Neuronal stem cell (in vitro differentiated cells): ENCODE measurements around the gene TET3.

Source experiments
- DNase-seq: peaks from one replicate; pipeline ENCODE4 v3.0.0-alpha.2; 2013; ENCODE audit warnings: low spot score
- H2AFZ ChIP-seq: one replicate; pipeline ENCODE4 v1.6.1; 2013; ENCODE audit warnings: mild to moderate bottlenecking, low read length, inconsistent platforms
- H2AK5ac ChIP-seq: 2 replicates; pipeline ENCODE4 v1.6.1; 2013; ENCODE audit warnings: low read depth, mild to moderate bottlenecking, inconsistent platforms, low read length, moderate library complexity, mixed read lengths
- H2BK120ac ChIP-seq: 2 replicates; pipeline ENCODE4 v1.6.1; 2013; ENCODE audit warnings: low read depth, mild to moderate bottlenecking, inconsistent platforms, low read length, moderate library complexity, mixed read lengths
- H2BK12ac ChIP-seq: one replicate; pipeline ENCODE4 v1.6.1; 2013; ENCODE audit warnings: low read length, inconsistent platforms
- H2BK15ac ChIP-seq: 2 replicates; pipeline ENCODE4 v1.6.1; 2013; ENCODE audit warnings: mild to moderate bottlenecking, low read length, inconsistent platforms, mixed read lengths
- H2BK5ac ChIP-seq: one replicate; pipeline ENCODE4 v1.6.1; 2013; ENCODE audit warnings: inconsistent platforms, mild to moderate bottlenecking, low read length, moderate library complexity
- H3K14ac ChIP-seq: one replicate; pipeline ENCODE4 v1.6.1; 2013; ENCODE audit warnings: low read length, inconsistent platforms
- H3K18ac ChIP-seq: 2 replicates; pipeline ENCODE4 v1.6.1; 2013; ENCODE audit warnings: low read length, inconsistent platforms
- H3K23ac ChIP-seq: 2 replicates; pipeline ENCODE4 v1.6.1; 2013; ENCODE audit warnings: low read depth, mild to moderate bottlenecking, mixed read lengths, low read length, inconsistent platforms; ENCODE audit not compliant: poor library complexity
- H3K27ac ChIP-seq: replicated peaks from 3 replicates; pipeline ENCODE4 v1.5.1; 2013; ENCODE audit warnings: low read length, inconsistent platforms
- H3K27me3 ChIP-seq, 3 experiments: 2 replicates each; pipeline ENCODE4 v1.6.1; 2013; ENCODE audit warnings: low read length in 3 of 3, mild to moderate bottlenecking in 2 of 3, inconsistent platforms in 1 of 3, low read depth in 1 of 3, mixed read lengths in 1 of 3, moderate library complexity in 1 of 3; ENCODE audit not compliant: control insufficient read depth in 3 of 3, insufficient read depth in 3 of 3
- H3K36me3 ChIP-seq, 2 donors: replicated peaks in 1 of 2; 2 replicates each; pipeline ENCODE4 v1.6.1; 2013; ENCODE audit warnings: low read length in 2 of 2; ENCODE audit not compliant: control insufficient read depth in 2 of 2, insufficient read depth in 2 of 2
- H3K4ac ChIP-seq: 2 replicates; pipeline ENCODE4 v1.6.1; 2013; ENCODE audit warnings: inconsistent platforms, mild to moderate bottlenecking, low read length, moderate library complexity
- H3K4me1 ChIP-seq, 2 donors: 1 replicate in 1 of 2; 2 replicates in 1 of 2; pipeline ENCODE4 v1.6.1; 2013; ENCODE audit warnings: low read length in 2 of 2, low read depth in 1 of 2; ENCODE audit not compliant: control insufficient read depth in 2 of 2, insufficient read depth in 1 of 2
- H3K4me2 ChIP-seq: one replicate; pipeline ENCODE4 v1.6.1; 2013; ENCODE audit warnings: mild to moderate bottlenecking, low read length, inconsistent platforms; ENCODE audit not compliant: insufficient read depth, poor library complexity, severe bottlenecking
- H3K4me3 ChIP-seq, 2 donors: 2 replicates each; pipeline ENCODE4 v1.5.1; 2013; ENCODE audit warnings: low read length in 2 of 2, mild to moderate bottlenecking in 2 of 2, inconsistent platforms in 1 of 2, moderate library complexity in 1 of 2
- H3K79me1 ChIP-seq: one replicate; pipeline ENCODE4 v1.6.1; 2013; ENCODE audit warnings: low read depth, mild to moderate bottlenecking, inconsistent platforms, low read length, moderate library complexity
- H3K9ac ChIP-seq: one replicate; pipeline ENCODE4 v1.6.1; 2013; ENCODE audit warnings: mild to moderate bottlenecking, low read depth, low read length, inconsistent platforms; ENCODE audit not compliant: poor library complexity
- H3K9me3 ChIP-seq, 2 donors: replicated peaks in 1 of 2; 2 replicates each; pipeline versions ENCODE3 to v1.6.1; 2013; ENCODE audit warnings: low read length in 2 of 2, mild to moderate bottlenecking in 2 of 2, inconsistent platforms in 1 of 2, low read depth in 1 of 2, mixed read lengths in 1 of 2, moderate library complexity in 1 of 2; ENCODE audit not compliant: control insufficient read depth in 2 of 2, insufficient read depth in 1 of 2
- H4K8ac ChIP-seq: one replicate; pipeline ENCODE4 v1.6.1; 2013; ENCODE audit warnings: low read depth, mild to moderate bottlenecking, inconsistent platforms, low read length, moderate library complexity
- H4K91ac ChIP-seq: one replicate; pipeline ENCODE4 v1.6.1; 2013; ENCODE audit warnings: low read length, low read depth, mild to moderate bottlenecking, inconsistent platforms; ENCODE audit not compliant: poor library complexity
- WGBS, 2 donors: extraction: QIAGEN DNeasy Blood & Tissue Kit; methylation state at CpG; one replicate each; pipeline ENCODE4 v1.1.7; 2013; ENCODE audit warnings: missing lambda C conversion rate in 2 of 2, mixed read lengths in 1 of 2; ENCODE audit not compliant: insufficient read length in 2 of 2, insufficient replicate concordance in 1 of 2; ENCODE audit errors: extremely low coverage in 2 of 2; 5-methylcytosine and 5-hydroxymethylcytosine counted together

TET3 gene

DNA sequence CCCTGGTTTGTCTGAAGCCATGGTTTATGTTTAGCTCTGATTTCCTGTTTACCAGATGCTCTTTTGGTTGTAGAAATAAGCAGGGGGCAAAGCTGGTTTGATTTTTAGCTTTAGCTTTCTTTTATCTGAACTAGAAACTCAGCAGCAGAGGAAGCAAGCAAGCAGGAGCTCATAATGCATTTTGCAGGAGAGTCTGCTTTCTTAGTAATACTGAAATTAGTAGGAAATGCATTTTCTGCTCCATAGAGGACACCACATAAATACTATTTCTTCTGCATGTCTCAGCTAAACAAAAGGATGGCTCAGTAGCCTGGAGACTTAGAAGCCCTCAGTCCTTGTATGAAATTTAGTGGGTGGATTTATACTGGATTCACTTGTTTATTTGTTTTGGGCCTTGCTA is 34.9 kb upstream of the TET3 start:
- Histone ChIP-seq H4K8ac (no peak overlapping the region), H3K79me1 (no peaks in the 10 kb centered on the region), H3K36me3 (peaks cover 36 to 96% of the 10 kb centered on the region in 2 donors), H2BK15ac (no peak overlapping the region), H4K91ac (no peak overlapping the region), H3K9ac (no peak overlapping the region), H3K4me3 (no peak overlapping the region), H3K9me3 (no peaks in the 10 kb centered on the region), H3K18ac (no peak overlapping the region), H3K4ac (no peak overlapping the region), H3K27me3 (no peaks in the 10 kb centered on the region), H2BK5ac (no peak overlapping the region), H2BK12ac (no peak overlapping the region), H3K23ac (no peak overlapping the region), H3K4me1 (no peaks in the 10 kb centered on the region), H3K27ac (no peak overlapping the region), H2AFZ (no peak overlapping the region), H2AK5ac (no peak overlapping the region), H3K14ac (no peak overlapping the region), H3K4me2 (no peak overlapping the region), H2BK120ac (no peak overlapping the region)
- no peak for DNase-seq

DNA sequence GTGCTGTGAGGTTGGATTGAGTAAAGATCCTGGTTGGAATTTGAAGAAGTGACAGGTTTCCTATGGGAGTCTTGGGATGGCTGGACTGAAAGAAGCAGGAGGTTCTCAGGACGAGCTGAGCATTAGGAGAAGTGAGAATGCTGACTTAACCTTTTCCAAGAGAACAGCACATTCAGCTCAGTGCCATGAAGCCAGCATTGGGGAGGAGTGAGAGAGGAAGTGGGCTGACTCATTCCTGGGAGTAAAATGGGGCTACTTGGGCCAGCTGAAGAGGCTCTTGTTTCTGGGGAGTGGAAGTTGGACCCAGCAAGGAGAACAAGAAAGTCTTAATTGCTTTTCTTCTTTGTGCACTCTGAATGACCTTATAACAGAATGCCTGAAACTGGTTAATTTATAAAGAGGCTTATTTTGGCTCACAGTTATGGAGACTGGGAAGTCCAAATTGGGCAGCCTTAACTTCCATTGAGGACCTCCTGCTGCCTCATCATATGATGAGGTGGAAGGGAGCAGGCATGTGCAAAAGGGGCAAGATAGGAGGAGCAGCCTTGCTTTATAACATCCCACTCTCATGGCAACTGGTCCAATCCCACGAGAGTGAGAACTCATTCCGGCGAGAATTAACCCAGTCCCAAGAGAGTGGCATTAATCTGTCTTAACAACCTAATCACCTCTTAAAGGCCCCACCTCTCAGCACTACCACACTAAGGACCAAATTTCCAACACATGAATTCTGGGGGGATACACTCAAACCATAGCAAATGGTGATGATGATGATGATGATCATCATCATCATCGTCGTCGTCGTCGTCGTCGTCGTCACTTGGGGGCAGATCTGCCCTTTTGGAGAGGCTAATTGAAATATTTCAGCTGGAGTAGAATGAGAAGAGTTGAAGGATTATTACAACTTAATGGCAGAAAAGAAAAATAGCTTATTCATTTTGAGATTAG is 31.9 kb upstream of the TET3 start:
- Histone ChIP-seq H3K4me1 (no peaks in the 10 kb centered on the region), H2AFZ (no peak overlapping the region)
- WGBS, 2 donors: no CpG with 5 or more reads among the region's 12 CpGs

DNA sequence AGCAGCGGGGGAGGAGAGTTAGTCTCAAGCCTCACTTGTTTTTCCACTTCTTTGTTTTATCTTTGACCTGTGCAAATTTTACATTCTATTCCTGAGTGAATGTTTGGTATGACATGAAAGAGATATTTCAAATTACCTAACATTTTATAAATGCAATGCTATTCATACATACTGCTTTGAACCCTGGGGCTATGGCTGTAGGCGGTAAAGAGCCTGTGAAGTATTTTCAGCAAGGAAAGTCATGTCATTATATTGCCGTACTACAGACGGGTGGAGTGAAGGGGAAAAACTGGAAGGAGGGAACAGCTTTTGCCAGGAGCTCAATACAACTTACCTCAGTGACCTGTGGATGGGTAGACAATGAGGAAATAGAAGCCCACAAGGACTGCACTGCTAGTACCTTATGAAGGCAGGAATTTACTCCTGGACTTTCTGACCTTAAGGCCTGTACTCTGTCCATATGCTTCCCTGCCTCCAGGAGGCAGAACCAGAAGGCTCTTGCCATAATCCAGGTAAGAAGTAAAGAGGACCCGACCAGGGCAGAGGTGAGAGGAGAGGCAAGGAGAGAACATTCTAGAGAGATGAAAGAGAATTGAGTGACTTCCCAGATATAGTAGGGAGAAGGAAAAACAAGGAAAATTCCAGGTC is 28.4 kb upstream of the TET3 start:
- no peak overlapping the region for H4K91ac ChIP-seq
- no peaks in the 10 kb centered on the region for H3K27me3 ChIP-seq
- no peak overlapping the region for H3K4ac ChIP-seq
- H3K23ac ChIP-seq: no peak overlapping the region
- H3K9ac ChIP-seq: no peak overlapping the region
- H2BK5ac ChIP-seq: no peak overlapping the region
- no CpG with 5 or more reads among the region's 5 CpGs for WGBS, 2 donors
- H3K9me3 ChIP-seq: no peaks in the 10 kb centered on the region
- H3K14ac ChIP-seq: no peak overlapping the region
- H3K79me1 ChIP-seq: no peaks in the 10 kb centered on the region
- H2AK5ac ChIP-seq: no peak overlapping the region
- no peak overlapping the region for H2AFZ ChIP-seq
- H3K27ac ChIP-seq: no peak overlapping the region
- no peak overlapping the region for H3K4me2 ChIP-seq
- H3K4me1 ChIP-seq: no peaks in the 10 kb centered on the region
- no peak overlapping the region for H3K18ac ChIP-seq
- H3K36me3 ChIP-seq: peaks cover 27 to 92% of the 10 kb centered on the region in 2 donors
- no peak overlapping the region for H2BK120ac ChIP-seq
- DNase-seq: no peak
- no peak overlapping the region for H4K8ac ChIP-seq
- H3K4me3 ChIP-seq: no peak overlapping the region
- no peak overlapping the region for H2BK12ac ChIP-seq
- no peak overlapping the region for H2BK15ac ChIP-seq

More for the DNA sequence above, 31.9 kb upstream of the TET3 start:
- H3K14ac ChIP-seq: no peak overlapping the region
- H3K4me2 ChIP-seq: no peak overlapping the region
- H3K27ac ChIP-seq: no peak overlapping the region
- peaks cover 33 to 96% of the 10 kb centered on the region in 2 donors for H3K36me3 ChIP-seq
- H3K23ac ChIP-seq: no peak overlapping the region
- no peak overlapping the region for H3K18ac ChIP-seq
- no peak overlapping the region for H4K91ac ChIP-seq
- no peak overlapping the region for H2BK120ac ChIP-seq
- H3K4me3 ChIP-seq: no peak overlapping the region
- no peak overlapping the region for H3K9ac ChIP-seq
- no peaks in the 10 kb centered on the region for H3K27me3 ChIP-seq
- no peak overlapping the region for H4K8ac ChIP-seq
- DNase-seq: no peak
- H3K79me1 ChIP-seq: no peaks in the 10 kb centered on the region
- H3K9me3 ChIP-seq: no peaks in the 10 kb centered on the region
- H2BK5ac ChIP-seq: no peak overlapping the region
- no peak overlapping the region for H2BK15ac ChIP-seq
- no peak overlapping the region for H3K4ac ChIP-seq
- no peak overlapping the region for H2BK12ac ChIP-seq
- H2AK5ac ChIP-seq: no peak overlapping the region

DNA sequence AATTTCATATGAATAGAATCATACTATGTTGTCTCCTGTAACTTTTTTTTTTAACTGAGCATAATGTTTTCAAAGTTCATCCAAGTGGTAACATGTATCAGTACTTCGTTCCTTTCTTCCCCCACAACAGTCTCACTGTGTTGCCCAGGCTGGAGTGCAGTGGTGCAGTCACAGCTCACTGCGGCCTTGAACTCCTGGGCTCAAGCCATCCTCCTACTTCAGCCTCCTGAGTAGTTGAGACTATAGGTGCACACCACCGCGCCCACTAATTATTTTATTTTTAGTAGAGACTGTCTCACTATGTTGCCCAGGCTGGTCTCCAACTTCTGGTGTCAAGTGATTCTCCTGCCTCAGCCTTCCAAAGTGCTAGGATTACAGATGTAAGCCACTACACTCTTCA is 23.4 kb upstream of the TET3 start:
- no peak for DNase-seq
- H3K27me3 ChIP-seq: no peaks in the 10 kb centered on the region
- no peak overlapping the region for H4K8ac ChIP-seq
- H3K79me1 ChIP-seq: no peaks in the 10 kb centered on the region
- H2BK12ac ChIP-seq: no peak overlapping the region
- H3K36me3 ChIP-seq: peaks cover 10 to 48% of the 10 kb centered on the region in 2 donors
- no peak overlapping the region for H2AFZ ChIP-seq
- H2AK5ac ChIP-seq: no peak overlapping the region
- H3K23ac ChIP-seq: no peak overlapping the region
- no peak overlapping the region for H2BK5ac ChIP-seq
- no peak overlapping the region for H3K27ac ChIP-seq
- H3K4me1 ChIP-seq: no peaks in the 10 kb centered on the region
- no peak overlapping the region for H2BK120ac ChIP-seq
- no peak overlapping the region for H4K91ac ChIP-seq
- H3K4me3 ChIP-seq: no peak overlapping the region
- H3K9ac ChIP-seq: no peak overlapping the region
- no peak overlapping the region for H3K18ac ChIP-seq
- WGBS, 2 donors: no CpG with 5 or more reads among the region's 4 CpGs
- H2BK15ac ChIP-seq: no peak overlapping the region
- peaks cover 0 to 2% of the 10 kb centered on the region in 2 donors for H3K9me3 ChIP-seq
- no peak overlapping the region for H3K4me2 ChIP-seq
- H3K4ac ChIP-seq: no peak overlapping the region
- H3K14ac ChIP-seq: no peak overlapping the region
